GM23338 (cell line): ENCODE measurements around the gene WHAMM. TPM values are rescaled to one million over a fixed set of nuclear protein-coding genes. Genes with fewer than 3 reads are reported as not detected.

ENCODE experiments used
- ATAC-seq: fragments of 200-7000 bp; cut with Tn5 transposase; 3 replicates; pipeline ENCODE4 v1.9.1; 2020
- DNase-seq: peaks from one replicate; pipeline ENCODE4 v3.0.0-alpha.2; 2015; ENCODE audit warnings: low spot score
- H2AFZ ChIP-seq: fragments of 200-600 bp; sonication (generic); 2 replicates; pipeline ENCODE4 v1.8.0; 2016; ENCODE audit warnings: antibody characterized with exemption, mild to moderate bottlenecking, moderate library complexity
- H3F3A ChIP-seq: fragments of 200-600 bp; sonication (generic); replicated peaks from 2 replicates; pipeline ENCODE4 v1.8.0; 2017; ENCODE audit warnings: antibody characterized with exemption, mixed run types, low read depth
- H3K27ac ChIP-seq: fragments of 200-600 bp; sonication (generic); 2 replicates; pipeline ENCODE4 v1.6.1; 2016; ENCODE audit warnings: low read depth
- H3K27me3 ChIP-seq: fragments of 200-600 bp; sonication (generic); 2 replicates; pipeline ENCODE4 v1.8.0; 2016; ENCODE audit warnings: mild to moderate bottlenecking, mixed run types, moderate library complexity; ENCODE audit not compliant: insufficient read depth
- H3K36me3 ChIP-seq: fragments of 200-600 bp; sonication (generic); 2 replicates; pipeline ENCODE4 v1.8.0; 2016; ENCODE audit warnings: mild to moderate bottlenecking; ENCODE audit not compliant: insufficient read depth
- H3K4me1 ChIP-seq: fragments of 200-600 bp; sonication (generic); 2 replicates; pipeline ENCODE4 v1.8.0; 2016; ENCODE audit warnings: mild to moderate bottlenecking, moderate library complexity; ENCODE audit not compliant: insufficient read depth
- H3K4me2 ChIP-seq: fragments of 200-600 bp; sonication (generic); 2 replicates; pipeline ENCODE4 v1.7.1; 2017; ENCODE audit warnings: mixed run types
- H3K4me3 ChIP-seq: fragments of 200-600 bp; sonication (generic); 2 replicates; pipeline ENCODE4 v1.6.1; 2016; ENCODE audit warnings: mixed run types
- H3K79me2 ChIP-seq: fragments of 200-600 bp; sonication (generic); replicated peaks from 2 replicates; pipeline ENCODE4 v1.8.0; 2017; ENCODE audit warnings: mild to moderate bottlenecking; ENCODE audit not compliant: insufficient read depth
- H3K9me2 ChIP-seq: fragments of 200-600 bp; sonication (generic); 2 replicates; pipeline ENCODE4 v1.8.0; 2017; ENCODE audit not compliant: insufficient read depth
- H4K20me1 ChIP-seq: fragments of 200-600 bp; sonication (generic); replicated peaks from 2 replicates; pipeline ENCODE4 v1.8.0; 2017; ENCODE audit warnings: mild to moderate bottlenecking; ENCODE audit not compliant: insufficient read depth
- H3K27ac Mint-ChIP-seq: 2 replicates; pipeline ENCODE4 v1.8.0; 2020; ENCODE audit warnings: inconsistent platforms, mild to moderate bottlenecking, moderate library complexity, mixed read lengths
- H3K27me3 Mint-ChIP-seq: 3 replicates; pipeline ENCODE4 v1.8.0; 2022; ENCODE audit warnings: low read depth, mild to moderate bottlenecking, moderate library complexity, mixed read lengths, inconsistent platforms; ENCODE audit not compliant: insufficient read depth, poor library complexity
- H3K36me3 Mint-ChIP-seq: 3 replicates; pipeline ENCODE4 v1.8.0; 2021; ENCODE audit warnings: low read depth, mild to moderate bottlenecking, inconsistent platforms, moderate library complexity, mixed read lengths
- H3K4me1 Mint-ChIP-seq: 3 replicates; pipeline ENCODE4 v1.8.0; 2020; ENCODE audit warnings: mild to moderate bottlenecking, inconsistent platforms, mixed read lengths
- H3K4me3 Mint-ChIP-seq: 3 replicates; pipeline ENCODE4 v1.8.0; 2021; ENCODE audit warnings: moderate library complexity, mild to moderate bottlenecking, inconsistent platforms, mixed read lengths
- H3K9me3 Mint-ChIP-seq: 3 replicates; pipeline ENCODE4 v1.8.0; 2020; ENCODE audit warnings: moderate library complexity, mild to moderate bottlenecking, inconsistent platforms, mixed read lengths
- CREB1 ChIP-seq: fragments of 250-450 bp; sonication (Bioruptor Pico); IDR thresholded peaks from 2 replicates; pipeline ENCODE4 v1.5.0; 2020; ENCODE audit warnings: low read depth, mild to moderate bottlenecking, moderate library complexity
- CTCF ChIP-seq, 2 experiments: fragments of 200-600 bp in 1 of 2; sonication (generic) in 1 of 2; conservative IDR thresholded peaks; 2 replicates each; pipeline versions ENCODE4 v1.5.1 to v1.6.1; 2016 to 2017; ENCODE audit warnings: antibody characterized with exemption in 2 of 2, low read depth in 2 of 2, mild to moderate bottlenecking in 2 of 2, moderate library complexity in 1 of 2
- ETS1 ChIP-seq: IDR thresholded peaks from 2 replicates; pipeline ENCODE4 v1.6.1; 2016; ENCODE audit warnings: antibody characterized with exemption
- EZH2 ChIP-seq: fragments of 200-600 bp; sonication (generic); IDR thresholded peaks from one replicate; pipeline ENCODE4 v1.8.0; 2017; ENCODE audit warnings: antibody characterized with exemption, mild to moderate bottlenecking, low read depth; ENCODE audit not compliant: unreplicated experiment
- EZH2phosphoT487 ChIP-seq: fragments of 200-600 bp; sonication (generic); IDR thresholded peaks from one replicate; pipeline ENCODE4 v1.8.1; 2018; ENCODE audit warnings: antibody characterized with exemption; ENCODE audit not compliant: unreplicated experiment
- JUNB ChIP-seq: IDR thresholded peaks from one replicate; pipeline ENCODE4 v1.6.1; 2016; ENCODE audit warnings: antibody characterized with exemption; ENCODE audit not compliant: unreplicated experiment
- NANOG ChIP-seq: IDR thresholded peaks from 2 replicates; pipeline ENCODE4 v1.6.1; 2016; ENCODE audit warnings: antibody characterized with exemption, borderline replicate concordance
- POLR2AphosphoS5 ChIP-seq: IDR thresholded peaks from 2 replicates; pipeline ENCODE4 v1.6.1; 2016; ENCODE audit warnings: antibody characterized with exemption, low read depth
- STAT1 ChIP-seq: IDR thresholded peaks from one replicate; pipeline ENCODE4 v1.6.1; 2016; ENCODE audit warnings: antibody characterized with exemption; ENCODE audit not compliant: unreplicated experiment
- ZNF114 ChIP-seq: fragments of 250-450 bp; sonication (Bioruptor Pico); IDR thresholded peaks from 2 replicates; pipeline ENCODE4 v1.5.0; 2020; ENCODE audit warnings: mild to moderate bottlenecking, moderate library complexity
- ZNF331 ChIP-seq: fragments of 250-450 bp; sonication (Bioruptor Pico); IDR thresholded peaks from 2 replicates; pipeline ENCODE4 v1.5.0; 2020; ENCODE audit warnings: low read depth, mild to moderate bottlenecking, moderate library complexity
- polyA plus RNA-seq: library from polyadenylated mRNA; unstranded; fragments of >200 nt; fragmentation: Nextera tagmentation; extraction: Ambion mirVana; gene quantifications from 2 replicates; pipeline ENCODE4 v1.2.1, GENCODE V29; 2016
- total RNA-seq: library from RNA; depleted of rRNA; stranded (reverse); fragments of >200 nt; shearing (Covaris generic); gene quantifications from 2 replicates; pipeline ENCODE4 v1.2.3, GENCODE V29; 2014
- TF ChIP-seq, protein P1 (sequence below): fragments of 250-450 bp; sonication (Bioruptor Pico); IDR thresholded peaks from 2 replicates; pipeline ENCODE4 v1.5.0; 2020; ENCODE audit warnings: mild to moderate bottlenecking, moderate library complexity
- TF ChIP-seq, protein P2 (sequence below): IDR thresholded peaks from one replicate; pipeline ENCODE4 v1.6.1; 2018; ENCODE audit warnings: antibody characterized with exemption; ENCODE audit not compliant: unreplicated experiment

Gene WHAMM
- total and polyA plus RNA-seq, 2 experiments from 2014 or later = 2.2 to 4.1 TPM

GRCh38 chr15:82812994-82813393 lies 3.6 kb downstream of the WHAMM start (continued):
- TF ChIP-seq CTCF (conservative IDR thresholded peaks at IDR 0.05; ENCODE audit: low read depth in 2 of 2) (no peak), EZH2phosphoT487 (no peak), ZNF331 (CRISPR knock-in tag) (no peak)

- H3K27ac Mint-ChIP-seq = no peak overlapping the region
- peaks cover 38% of the 10 kb centered on the region for H3K36me3 Mint-ChIP-seq
- no peak overlapping the region for H3K4me2 ChIP-seq
- no peaks in the 10 kb centered on the region for H3K9me2 ChIP-seq
- H3K27me3 Mint-ChIP-seq = no peaks in the 10 kb centered on the region
- peaks cover 3% of the 10 kb centered on the region; the same call in 1 of the 3 replicates for H3K9me3 Mint-ChIP-seq
- no peaks in the 10 kb centered on the region for H3K4me1 Mint-ChIP-seq
- no peak for ATAC-seq
- no peak overlapping the region for H3K4me3 Mint-ChIP-seq
- no peaks in the 10 kb centered on the region for H3K79me2 ChIP-seq
- DNase-seq = no peak
- no peaks in the 10 kb centered on the region for H3K4me1 ChIP-seq
- H4K20me1 ChIP-seq = no peaks in the 10 kb centered on the region
- H3K36me3 ChIP-seq = peaks cover 17% of the 10 kb centered on the region
- H3K27me3 ChIP-seq = no peaks in the 10 kb centered on the region
- no peaks in the 10 kb centered on the region for H3F3A ChIP-seq
- no peak overlapping the region for H3K4me3 ChIP-seq
- no peak overlapping the region for H2AFZ ChIP-seq
- H3K27ac ChIP-seq = no peak overlapping the region
- TF ChIP-seq NANOG (no peak), ZNF114 (CRISPR knock-in tag) (no peak), ETS1 (no peak), EZH2phosphoT487 (no peak), JUNB (no peak), EZH2 (no peak), ZNF331 (CRISPR knock-in tag) (no peak), CREB1 (CRISPR knock-in tag) (no peak), POLR2AphosphoS5 (no peak), STAT1 (no peak)
- TF ChIP-seq, protein P1, sequence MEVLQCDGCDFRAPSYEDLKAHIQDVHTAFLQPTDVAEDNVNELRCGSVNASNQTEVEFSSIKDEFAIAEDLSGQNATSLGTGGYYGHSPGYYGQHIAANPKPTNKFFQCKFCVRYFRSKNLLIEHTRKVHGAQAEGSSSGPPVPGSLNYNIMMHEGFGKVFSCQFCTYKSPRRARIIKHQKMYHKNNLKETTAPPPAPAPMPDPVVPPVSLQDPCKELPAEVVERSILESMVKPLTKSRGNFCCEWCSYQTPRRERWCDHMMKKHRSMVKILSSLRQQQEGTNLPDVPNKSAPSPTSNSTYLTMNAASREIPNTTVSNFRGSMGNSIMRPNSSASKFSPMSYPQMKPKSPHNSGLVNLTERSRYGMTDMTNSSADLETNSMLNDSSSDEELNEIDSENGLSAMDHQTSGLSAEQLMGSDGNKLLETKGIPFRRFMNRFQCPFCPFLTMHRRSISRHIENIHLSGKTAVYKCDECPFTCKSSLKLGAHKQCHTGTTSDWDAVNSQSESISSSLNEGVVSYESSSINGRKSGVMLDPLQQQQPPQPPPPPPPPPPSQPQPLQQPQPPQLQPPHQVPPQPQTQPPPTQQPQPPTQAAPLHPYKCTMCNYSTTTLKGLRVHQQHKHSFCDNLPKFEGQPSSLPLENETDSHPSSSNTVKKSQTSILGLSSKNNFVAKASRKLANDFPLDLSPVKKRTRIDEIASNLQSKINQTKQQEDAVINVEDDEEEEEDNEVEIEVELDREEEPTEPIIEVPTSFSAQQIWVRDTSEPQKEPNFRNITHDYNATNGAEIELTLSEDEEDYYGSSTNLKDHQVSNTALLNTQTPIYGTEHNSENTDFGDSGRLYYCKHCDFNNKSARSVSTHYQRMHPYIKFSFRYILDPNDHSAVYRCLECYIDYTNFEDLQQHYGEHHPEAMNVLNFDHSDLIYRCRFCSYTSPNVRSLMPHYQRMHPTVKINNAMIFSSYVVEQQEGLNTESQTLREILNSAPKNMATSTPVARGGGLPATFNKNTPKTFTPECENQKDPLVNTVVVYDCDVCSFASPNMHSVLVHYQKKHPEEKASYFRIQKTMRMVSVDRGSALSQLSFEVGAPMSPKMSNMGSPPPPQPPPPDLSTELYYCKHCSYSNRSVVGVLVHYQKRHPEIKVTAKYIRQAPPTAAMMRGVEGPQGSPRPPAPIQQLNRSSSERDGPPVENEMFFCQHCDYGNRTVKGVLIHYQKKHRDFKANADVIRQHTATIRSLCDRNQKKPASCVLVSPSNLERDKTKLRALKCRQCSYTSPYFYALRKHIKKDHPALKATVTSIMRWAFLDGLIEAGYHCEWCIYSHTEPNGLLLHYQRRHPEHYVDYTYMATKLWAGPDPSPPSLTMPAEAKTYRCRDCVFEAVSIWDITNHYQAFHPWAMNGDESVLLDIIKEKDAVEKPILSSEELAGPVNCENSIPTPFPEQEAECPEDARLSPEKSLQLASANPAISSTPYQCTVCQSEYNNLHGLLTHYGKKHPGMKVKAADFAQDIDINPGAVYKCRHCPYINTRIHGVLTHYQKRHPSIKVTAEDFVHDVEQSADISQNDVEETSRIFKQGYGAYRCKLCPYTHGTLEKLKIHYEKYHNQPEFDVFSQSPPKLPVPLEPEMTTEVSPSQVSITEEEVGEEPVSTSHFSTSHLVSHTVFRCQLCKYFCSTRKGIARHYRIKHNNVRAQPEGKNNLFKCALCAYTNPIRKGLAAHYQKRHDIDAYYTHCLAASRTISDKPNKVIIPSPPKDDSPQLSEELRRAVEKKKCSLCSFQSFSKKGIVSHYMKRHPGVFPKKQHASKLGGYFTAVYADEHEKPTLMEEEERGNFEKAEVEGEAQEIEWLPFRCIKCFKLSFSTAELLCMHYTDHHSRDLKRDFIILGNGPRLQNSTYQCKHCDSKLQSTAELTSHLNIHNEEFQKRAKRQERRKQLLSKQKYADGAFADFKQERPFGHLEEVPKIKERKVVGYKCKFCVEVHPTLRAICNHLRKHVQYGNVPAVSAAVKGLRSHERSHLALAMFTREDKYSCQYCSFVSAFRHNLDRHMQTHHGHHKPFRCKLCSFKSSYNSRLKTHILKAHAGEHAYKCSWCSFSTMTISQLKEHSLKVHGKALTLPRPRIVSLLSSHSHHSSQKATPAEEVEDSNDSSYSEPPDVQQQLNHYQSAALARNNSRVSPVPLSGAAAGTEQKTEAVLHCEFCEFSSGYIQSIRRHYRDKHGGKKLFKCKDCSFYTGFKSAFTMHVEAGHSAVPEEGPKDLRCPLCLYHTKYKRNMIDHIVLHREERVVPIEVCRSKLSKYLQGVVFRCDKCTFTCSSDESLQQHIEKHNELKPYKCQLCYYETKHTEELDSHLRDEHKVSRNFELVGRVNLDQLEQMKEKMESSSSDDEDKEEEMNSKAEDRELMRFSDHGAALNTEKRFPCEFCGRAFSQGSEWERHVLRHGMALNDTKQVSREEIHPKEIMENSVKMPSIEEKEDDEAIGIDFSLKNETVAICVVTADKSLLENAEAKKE (CRISPR knock-in tag) = no peak
- TF ChIP-seq, protein P2, sequence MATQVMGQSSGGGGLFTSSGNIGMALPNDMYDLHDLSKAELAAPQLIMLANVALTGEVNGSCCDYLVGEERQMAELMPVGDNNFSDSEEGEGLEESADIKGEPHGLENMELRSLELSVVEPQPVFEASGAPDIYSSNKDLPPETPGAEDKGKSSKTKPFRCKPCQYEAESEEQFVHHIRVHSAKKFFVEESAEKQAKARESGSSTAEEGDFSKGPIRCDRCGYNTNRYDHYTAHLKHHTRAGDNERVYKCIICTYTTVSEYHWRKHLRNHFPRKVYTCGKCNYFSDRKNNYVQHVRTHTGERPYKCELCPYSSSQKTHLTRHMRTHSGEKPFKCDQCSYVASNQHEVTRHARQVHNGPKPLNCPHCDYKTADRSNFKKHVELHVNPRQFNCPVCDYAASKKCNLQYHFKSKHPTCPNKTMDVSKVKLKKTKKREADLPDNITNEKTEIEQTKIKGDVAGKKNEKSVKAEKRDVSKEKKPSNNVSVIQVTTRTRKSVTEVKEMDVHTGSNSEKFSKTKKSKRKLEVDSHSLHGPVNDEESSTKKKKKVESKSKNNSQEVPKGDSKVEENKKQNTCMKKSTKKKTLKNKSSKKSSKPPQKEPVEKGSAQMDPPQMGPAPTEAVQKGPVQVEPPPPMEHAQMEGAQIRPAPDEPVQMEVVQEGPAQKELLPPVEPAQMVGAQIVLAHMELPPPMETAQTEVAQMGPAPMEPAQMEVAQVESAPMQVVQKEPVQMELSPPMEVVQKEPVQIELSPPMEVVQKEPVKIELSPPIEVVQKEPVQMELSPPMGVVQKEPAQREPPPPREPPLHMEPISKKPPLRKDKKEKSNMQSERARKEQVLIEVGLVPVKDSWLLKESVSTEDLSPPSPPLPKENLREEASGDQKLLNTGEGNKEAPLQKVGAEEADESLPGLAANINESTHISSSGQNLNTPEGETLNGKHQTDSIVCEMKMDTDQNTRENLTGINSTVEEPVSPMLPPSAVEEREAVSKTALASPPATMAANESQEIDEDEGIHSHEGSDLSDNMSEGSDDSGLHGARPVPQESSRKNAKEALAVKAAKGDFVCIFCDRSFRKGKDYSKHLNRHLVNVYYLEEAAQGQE = no peak
Measured at GRCh38 chr15:82820128-82820527, 10.7 kb downstream of the WHAMM start.
